Stimulated activated CD4-positive, alpha-beta T cell treated with anti-CD3 and anti-CD28 coated beads, Interleukin-15, amount 100 ng/mL, for 48 hours (primary cell): ENCODE results near the gene ABCC4.

ENCODE experiments used
- DNase-seq, 2 donors: peaks; one replicate each; pipeline ENCODE4 v3.0.0-alpha.2; 2020; ENCODE audit warnings: low read depth in 2 of 2

The ABCC4 gene

DNA sequence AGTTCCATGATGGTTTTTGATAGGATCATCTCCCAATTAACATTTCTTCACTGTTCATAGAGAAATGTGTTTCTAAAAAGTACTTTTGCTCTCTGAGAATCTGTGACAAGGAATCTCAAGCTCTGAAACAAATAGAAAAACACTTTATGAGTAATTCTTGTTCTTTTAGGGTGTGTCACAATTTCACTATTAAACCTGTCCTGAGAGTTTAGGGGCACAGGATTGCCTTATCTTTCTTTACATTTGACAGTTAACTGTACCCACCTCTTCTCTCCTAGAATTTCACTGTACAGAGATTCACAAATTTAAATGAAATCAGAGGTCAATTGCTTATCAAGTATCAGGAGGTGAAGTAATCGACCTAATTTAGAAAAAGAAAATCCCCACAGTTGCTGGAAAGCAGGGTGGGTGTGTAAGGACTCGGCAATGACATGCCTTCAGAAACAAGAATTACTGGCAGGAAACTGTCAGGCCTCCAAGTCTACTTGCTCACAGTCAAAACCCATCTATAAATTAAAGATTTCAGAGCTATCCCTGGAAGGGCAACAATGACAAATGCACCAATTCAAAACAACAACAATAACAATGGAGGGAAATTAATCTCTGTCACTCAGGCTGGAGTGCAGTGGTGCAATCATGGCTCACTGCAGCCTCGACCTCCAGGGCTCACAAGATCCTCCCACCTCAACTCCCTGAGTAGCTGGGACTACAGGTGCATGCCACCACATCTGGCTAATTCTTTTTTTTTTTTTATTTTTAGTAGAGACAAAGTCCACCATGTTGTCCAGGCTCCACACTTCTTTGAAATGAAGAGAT lies 250.2 kb downstream of the ABCC4 start:
- peak in 1 of 2 donors; percentile 7 for DNase-seq

GRCh38 chr13:95049772-95050171 lies 251.5 kb downstream of the ABCC4 start:
- DNase-seq, result no peak

DNA sequence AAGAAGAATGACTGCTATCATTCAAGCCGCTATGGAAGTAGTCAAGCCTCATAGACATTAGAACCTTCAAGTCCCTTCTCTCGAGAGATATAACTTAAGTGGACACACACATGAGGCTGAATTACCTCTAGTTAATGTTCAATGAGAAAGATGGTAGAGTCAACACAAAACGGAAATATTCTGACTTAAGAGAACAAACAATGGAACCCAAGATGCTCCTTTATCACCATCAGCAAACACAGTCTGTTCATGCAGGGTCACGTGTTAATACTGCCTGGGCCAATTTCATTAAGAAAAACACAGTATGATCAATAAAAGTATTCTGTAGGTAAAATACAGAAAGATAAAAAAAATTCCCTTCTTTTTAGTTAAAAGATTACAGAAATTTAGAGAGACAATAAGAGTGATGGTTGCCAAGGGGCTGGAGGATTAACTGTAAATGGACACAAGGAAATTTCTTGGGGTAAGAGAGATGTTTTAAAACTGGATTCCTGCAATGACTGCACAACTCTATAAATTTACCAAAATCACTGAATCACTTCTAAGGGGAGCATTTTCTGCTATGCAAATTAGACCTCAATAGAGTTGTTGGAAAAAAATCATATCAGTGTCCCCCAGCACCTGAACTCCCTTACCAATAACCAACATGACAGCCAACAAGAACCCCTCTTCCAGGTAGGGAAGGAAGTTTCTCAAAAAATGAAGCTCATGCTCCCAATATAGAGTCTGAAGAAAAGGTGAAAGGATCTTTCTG lies 256.6 kb downstream of the ABCC4 start:
- DNase-seq, result no peak

DNA sequence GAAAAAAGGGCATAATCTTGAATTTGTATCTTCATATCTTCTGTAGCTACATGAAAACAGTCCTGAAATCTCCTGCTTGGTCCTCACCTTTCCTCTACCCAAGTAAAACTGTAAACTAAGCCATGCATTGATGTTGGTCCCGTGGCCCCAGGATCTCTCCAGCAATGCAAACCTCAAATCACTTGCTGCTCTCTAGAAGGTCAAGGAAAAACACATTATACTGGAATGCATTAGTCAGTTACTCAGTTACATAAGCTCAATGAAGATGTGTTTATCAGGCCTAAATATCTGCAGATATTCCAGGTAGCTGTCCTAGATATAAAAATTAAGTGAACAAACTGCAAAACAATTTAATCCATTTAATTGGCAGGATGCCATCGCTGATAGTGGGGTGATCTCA lies 261.8 kb downstream of the ABCC4 start:
- DNase-seq, result no peak

DNA sequence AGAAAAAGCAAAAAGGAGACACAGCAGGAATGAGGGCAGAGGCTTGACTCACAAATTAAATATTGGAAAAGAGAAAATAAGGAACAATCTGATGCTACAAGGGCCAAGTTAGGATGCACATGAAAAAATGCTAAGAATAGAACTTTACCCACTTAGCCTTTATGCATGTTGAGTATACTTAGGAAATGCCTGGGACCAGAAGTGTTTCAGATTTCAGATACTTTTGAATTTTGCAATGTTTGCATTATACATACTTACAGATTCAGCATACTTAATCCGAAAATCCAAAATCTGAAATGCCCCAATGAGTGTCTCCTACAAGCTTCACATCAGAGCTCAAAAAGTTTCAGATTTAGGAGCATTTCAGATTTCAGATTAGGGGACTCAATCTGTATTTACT lies 262.3 kb downstream of the ABCC4 start:
- no peak for DNase-seq

- DNase-seq, result no peak
These were observed 265.7 kb downstream of the ABCC4 start for GRCh38 chr13:95035311-95036109.

DNA sequence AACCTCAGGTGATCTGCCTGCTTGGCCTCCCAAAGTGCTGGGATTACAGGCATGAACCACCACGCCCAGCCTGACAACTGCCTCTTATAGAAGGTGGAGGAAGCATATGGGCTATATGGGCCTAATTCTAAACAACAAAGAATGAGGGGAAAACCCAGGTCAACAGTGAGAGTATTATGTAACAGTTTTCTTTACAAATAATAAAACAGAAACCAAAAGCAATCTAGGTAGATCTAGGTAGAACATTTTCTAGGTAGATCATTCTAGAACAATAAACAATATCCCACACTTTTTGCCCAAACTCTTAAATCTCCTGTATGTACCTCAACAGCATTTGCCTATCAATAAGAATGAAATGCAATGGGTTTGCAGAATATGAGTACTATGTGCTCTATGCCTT lies 267.4 kb downstream of the ABCC4 start:
- no peak for DNase-seq

GRCh38 chr13:95032121-95032520 lies 269.1 kb downstream of the ABCC4 start:
- DNase-seq, result no peak

GRCh38 chr13:95030821-95031343 lies 270.4 kb downstream of the ABCC4 start:
- DNase-seq, result no peak

- DNase-seq, result no peak
These were observed 273.6 kb downstream of the ABCC4 start for GRCh38 chr13:95027638-95028037.

DNA sequence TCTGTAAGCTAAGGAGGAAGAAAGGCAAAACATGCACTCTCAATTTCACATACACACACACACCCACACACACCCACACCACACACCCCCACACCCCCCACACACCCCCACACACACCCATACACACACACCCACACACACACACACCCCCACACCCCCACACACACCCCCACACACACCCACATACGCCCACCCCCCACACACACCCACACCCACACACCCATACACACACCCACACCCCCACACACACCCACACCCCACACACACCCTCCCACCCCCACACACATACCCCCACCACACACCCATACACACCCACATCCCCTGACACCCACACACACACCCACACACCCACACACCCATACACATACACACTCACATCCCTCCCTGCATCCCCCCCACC lies 276.1 kb downstream of the ABCC4 start:
- no peak for DNase-seq

DNA sequence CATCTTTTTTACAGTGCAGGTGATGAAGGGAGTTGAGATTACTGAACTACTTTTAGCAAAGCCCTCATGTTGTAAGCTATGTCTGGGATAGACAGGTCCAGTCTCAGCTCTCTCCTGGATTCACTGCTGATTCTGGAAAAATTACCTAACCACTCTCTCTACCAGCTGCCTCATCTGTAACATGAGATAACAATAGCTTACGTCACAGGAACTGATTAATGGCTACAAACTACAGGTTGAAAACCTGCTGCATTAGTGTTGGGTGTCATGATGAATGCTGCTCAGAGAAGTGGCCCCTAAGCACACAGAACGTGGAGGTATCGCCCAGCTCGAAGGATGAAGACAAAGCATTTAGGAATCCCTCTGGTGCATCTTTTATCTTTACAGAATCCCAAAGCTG lies 277.8 kb downstream of the ABCC4 start:
- DNase-seq, result no peak

- no peak for DNase-seq
These were observed 280.8 kb downstream of the ABCC4 start for GRCh38 chr13:95020298-95020987.

DNA sequence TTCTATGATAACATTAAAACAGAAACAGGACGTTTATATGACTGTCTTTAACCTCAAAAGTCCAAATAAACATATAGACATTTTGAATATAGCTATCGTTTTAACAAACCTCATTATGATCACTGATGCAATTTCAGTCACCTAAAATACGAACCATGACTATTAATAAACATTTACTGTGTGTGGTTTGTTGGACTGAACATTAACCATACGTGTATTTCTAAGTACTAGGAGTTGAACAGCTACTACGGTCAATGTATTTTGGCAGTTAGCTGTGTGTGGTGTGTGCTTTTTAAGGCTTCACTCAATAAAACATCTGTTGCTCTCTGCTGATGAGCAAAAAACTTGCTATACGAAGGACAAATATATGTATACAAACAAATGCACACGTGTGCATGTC lies 281.4 kb downstream of the ABCC4 start:
- no peak for DNase-seq

DNA sequence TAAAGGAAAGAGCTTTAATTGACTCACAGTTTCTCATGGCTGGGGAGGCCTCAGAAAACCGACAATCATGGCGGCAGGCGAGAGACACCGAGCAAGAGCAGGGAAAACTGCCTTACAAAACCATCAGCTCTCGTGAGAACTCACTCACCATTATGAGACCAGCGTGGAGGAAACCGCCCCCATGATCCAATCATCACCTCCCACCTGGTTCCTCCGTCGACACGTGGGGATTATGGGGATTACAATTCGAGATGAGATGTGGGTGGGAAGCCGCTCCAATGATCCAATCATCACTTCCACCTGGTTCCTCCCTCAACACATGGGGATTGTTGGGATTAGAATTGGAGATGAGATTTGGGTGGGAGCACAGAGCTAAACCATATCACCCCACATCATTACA lies 293.9 kb downstream of the ABCC4 start:
- DNase-seq, result no peak

DNA sequence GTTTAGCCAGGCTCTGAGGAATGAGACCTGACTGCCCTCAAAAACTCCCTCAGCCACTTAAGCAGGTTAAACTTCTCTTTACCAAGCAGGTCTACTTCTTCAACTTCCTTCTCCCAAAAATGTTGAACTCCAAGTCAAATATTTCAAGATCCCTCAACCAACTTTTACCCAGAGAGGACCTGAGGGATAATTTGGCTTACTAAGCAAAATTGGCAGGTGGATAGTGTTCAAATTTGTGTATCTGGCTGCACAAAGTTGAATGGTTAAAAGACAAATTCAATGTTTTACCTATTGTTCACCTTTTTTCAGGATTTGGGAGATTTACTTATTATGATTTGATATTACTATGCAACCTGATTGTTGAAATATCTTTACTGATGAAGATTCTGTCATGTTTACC lies 296.0 kb downstream of the ABCC4 start:
- no peak for DNase-seq

GRCh38 chr13:95003019-95003813 lies 298.0 kb downstream of the ABCC4 start:
- DNase-seq, result no peak

GRCh38 chr13:95002126-95002525 lies 299.1 kb downstream of the ABCC4 start:
- no peak for DNase-seq

- DNase-seq, result no peak
These were observed 301.4 kb downstream of the ABCC4 start for GRCh38 chr13:94999871-95000270.

- no peak for DNase-seq
These were observed 304.1 kb downstream of the ABCC4 start for GRCh38 chr13:94997126-94997525.

DNA sequence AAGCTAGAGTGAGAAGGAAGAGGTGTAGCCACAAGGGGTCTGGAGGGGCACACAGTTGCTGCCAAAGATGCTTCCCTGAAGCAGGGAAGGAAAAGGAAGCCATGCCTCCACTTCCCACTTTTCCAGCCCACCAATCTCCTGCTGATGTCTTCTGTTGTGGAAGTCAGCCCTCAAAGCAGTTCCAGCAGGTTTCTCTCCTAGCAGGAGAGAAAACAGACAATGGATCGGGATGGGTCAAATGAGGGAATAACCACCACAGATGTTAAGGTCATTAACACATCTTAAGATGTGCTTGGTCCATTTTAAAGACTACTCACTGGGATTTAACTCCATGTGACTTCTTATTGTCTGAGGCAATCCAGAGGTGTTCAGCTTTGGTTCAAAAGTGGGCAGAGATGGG lies 304.8 kb downstream of the ABCC4 start:
- no peak for DNase-seq
